Measurements from ENCODE around the gene HSPA12A. TPM values are rescaled to one million over a fixed set of nuclear protein-coding genes. Genes with fewer than 3 reads are reported as not detected.
"Not testable (repeated sequence)": the region's sequence is repeated elsewhere in the genome, so short reads cannot be mapped to it uniquely, and the experiment has no call there.

Gene HSPA12A
- total and polyA plus RNA-seq, 2 donors, result 1.7 to 4.4 TPM

GRCh38 chr10:116715839-116716377 lies 26.5 kb downstream of the HSPA12A start:
- no peak overlapping the region for H3K4me3 ChIP-seq (ENCODE audit: low read length in 2 of 2)
- H3K27me3 ChIP-seq (ENCODE audit: control insufficient read depth in 2 of 2, insufficient read depth in 1 of 2, low read length in 1 of 2), result peaks cover 24 to 60% of the 10 kb centered on the region in 2 donors
- no peaks in the 10 kb centered on the region for H3K36me3 ChIP-seq (ENCODE audit: control insufficient read depth in 2 of 2, insufficient read depth in 2 of 2, low read length in 1 of 2)
- no peak for DNase-seq (ENCODE audit: low read depth in 6 of 9, low spot score in 9 of 9)
- H3K27ac ChIP-seq (ENCODE audit: low read depth in 1 of 2, low read length in 1 of 2), result no peak overlapping the region
- H3K4me1 ChIP-seq (ENCODE audit: control insufficient read depth in 2 of 2, insufficient read depth in 2 of 2, low read length in 2 of 2), result no peaks in the 10 kb centered on the region
- 92% methylated on average over 4 of the region's 4 CpGs for WGBS
- H3K9me3 ChIP-seq (ENCODE audit: control insufficient read depth in 2 of 2, insufficient read depth in 1 of 2, low read length in 1 of 2), result no peaks in the 10 kb centered on the region

- WGBS, result 94% methylated on average over 4 of the region's 4 CpGs
- DNase-seq (ENCODE audit: low read depth in 6 of 9, low spot score in 9 of 9), result no peak
- peaks cover 19 to 55% of the 10 kb centered on the region in 2 donors for H3K27me3 ChIP-seq (ENCODE audit: control insufficient read depth in 2 of 2, insufficient read depth in 1 of 2, low read length in 1 of 2)
- no peaks in the 10 kb centered on the region for H3K36me3 ChIP-seq (ENCODE audit: control insufficient read depth in 2 of 2, insufficient read depth in 2 of 2, low read length in 1 of 2)
- H3K4me1 ChIP-seq (ENCODE audit: control insufficient read depth in 2 of 2, insufficient read depth in 2 of 2, low read length in 2 of 2), result no peaks in the 10 kb centered on the region
- no peak overlapping the region for H3K27ac ChIP-seq (ENCODE audit: low read depth in 1 of 2, low read length in 1 of 2)
- H3K4me3 ChIP-seq (ENCODE audit: low read length in 2 of 2), result no peak overlapping the region
- H3K9me3 ChIP-seq (ENCODE audit: control insufficient read depth in 2 of 2, insufficient read depth in 1 of 2, low read length in 1 of 2), result no peaks in the 10 kb centered on the region
Measured at GRCh38 chr10:116715341-116715740, 27.0 kb downstream of the HSPA12A start.

- H3K27me3 ChIP-seq (ENCODE audit: control insufficient read depth in 2 of 2, insufficient read depth in 1 of 2, low read length in 1 of 2), result peaks cover 17 to 42% of the 10 kb centered on the region in 2 donors
- no peak overlapping the region for H3K27ac ChIP-seq (ENCODE audit: low read depth in 1 of 2, low read length in 1 of 2)
- H3K4me3 ChIP-seq (ENCODE audit: low read length in 2 of 2), result no peak overlapping the region
- no peaks in the 10 kb centered on the region for H3K4me1 ChIP-seq (ENCODE audit: control insufficient read depth in 2 of 2, insufficient read depth in 2 of 2, low read length in 2 of 2)
- DNase-seq (ENCODE audit: low read depth in 6 of 9, low spot score in 9 of 9), result no peak
- H3K9me3 ChIP-seq (ENCODE audit: control insufficient read depth in 2 of 2, insufficient read depth in 1 of 2, low read length in 1 of 2), result no peaks in the 10 kb centered on the region
- WGBS, result 39% methylated on average over 1 of the region's 1 CpG
- no peaks in the 10 kb centered on the region for H3K36me3 ChIP-seq (ENCODE audit: control insufficient read depth in 2 of 2, insufficient read depth in 2 of 2, low read length in 1 of 2)
Measured at GRCh38 chr10:116713846-116714245, 28.5 kb downstream of the HSPA12A start.

- H3K4me1 ChIP-seq (ENCODE audit: control insufficient read depth in 2 of 2, insufficient read depth in 2 of 2, low read length in 2 of 2), result no peaks in the 10 kb centered on the region
- H3K27ac ChIP-seq (ENCODE audit: low read depth in 1 of 2, low read length in 1 of 2), result no peak overlapping the region
- H3K36me3 ChIP-seq (ENCODE audit: control insufficient read depth in 2 of 2, insufficient read depth in 2 of 2, low read length in 1 of 2), result no peaks in the 10 kb centered on the region
- DNase-seq (ENCODE audit: low read depth in 6 of 9, low spot score in 9 of 9), result no peak
- peaks cover 17 to 36% of the 10 kb centered on the region in 2 donors for H3K27me3 ChIP-seq (ENCODE audit: control insufficient read depth in 2 of 2, insufficient read depth in 1 of 2, low read length in 1 of 2)
- H3K9me3 ChIP-seq (ENCODE audit: control insufficient read depth in 2 of 2, insufficient read depth in 1 of 2, low read length in 1 of 2), result no peaks in the 10 kb centered on the region
- 92% methylated on average over 2 of the region's 2 CpGs for WGBS
- no peak overlapping the region for H3K4me3 ChIP-seq (ENCODE audit: low read length in 2 of 2)
Measured at GRCh38 chr10:116712989-116713543, 29.3 kb downstream of the HSPA12A start.

- no peaks in the 10 kb centered on the region for H3K4me1 ChIP-seq (ENCODE audit: control insufficient read depth in 2 of 2, insufficient read depth in 2 of 2, low read length in 2 of 2)
- no peak overlapping the region for H3K4me3 ChIP-seq (ENCODE audit: low read length in 2 of 2)
- no peak for DNase-seq (ENCODE audit: low read depth in 6 of 9, low spot score in 9 of 9)
- no peaks in the 10 kb centered on the region for H3K9me3 ChIP-seq (ENCODE audit: control insufficient read depth in 2 of 2, insufficient read depth in 1 of 2, low read length in 1 of 2)
- 90% methylated on average over 3 of the region's 3 CpGs for WGBS
- peaks cover 12 to 33% of the 10 kb centered on the region in 2 donors for H3K27me3 ChIP-seq (ENCODE audit: control insufficient read depth in 2 of 2, insufficient read depth in 1 of 2, low read length in 1 of 2)
- H3K27ac ChIP-seq (ENCODE audit: low read depth in 1 of 2, low read length in 1 of 2), result no peak overlapping the region
- no peaks in the 10 kb centered on the region for H3K36me3 ChIP-seq (ENCODE audit: control insufficient read depth in 2 of 2, insufficient read depth in 2 of 2, low read length in 1 of 2)
Measured at GRCh38 chr10:116712519-116712918, 29.8 kb downstream of the HSPA12A start.

GRCh38 chr10:116711803-116712202 lies 30.6 kb downstream of the HSPA12A start:
- DNase-seq (ENCODE audit: low read depth in 6 of 9, low spot score in 9 of 9); H3K4me1 ChIP-seq (ENCODE audit: control insufficient read depth in 2 of 2, insufficient read depth in 2 of 2, low read length in 2 of 2); H3K27ac ChIP-seq (ENCODE audit: low read depth in 1 of 2, low read length in 1 of 2); H3K36me3 ChIP-seq (ENCODE audit: control insufficient read depth in 2 of 2, insufficient read depth in 2 of 2, low read length in 1 of 2); H3K4me3 ChIP-seq (ENCODE audit: low read length in 2 of 2); H3K9me3 ChIP-seq (ENCODE audit: control insufficient read depth in 2 of 2, insufficient read depth in 1 of 2, low read length in 1 of 2): not testable (repeated sequence)
- 91% methylated on average over 10 of the region's 10 CpGs for WGBS
- H3K27me3 ChIP-seq (ENCODE audit: control insufficient read depth in 2 of 2, insufficient read depth in 1 of 2, low read length in 1 of 2), result peaks cover 12 to 29% of the 10 kb centered on the region in 2 donors

GRCh38 chr10:116710076-116710475 lies 32.3 kb downstream of the HSPA12A start:
- WGBS, result 95% methylated on average over 4 of the region's 4 CpGs

GRCh38 chr10:116708877-116709276 lies 33.5 kb downstream of the HSPA12A start:
- peaks cover 6 to 11% of the 10 kb centered on the region in 2 donors for H3K27me3 ChIP-seq (ENCODE audit: control insufficient read depth in 2 of 2, insufficient read depth in 1 of 2, low read length in 1 of 2)
- 91% methylated on average over 4 of the region's 4 CpGs for WGBS
- no peak for DNase-seq (ENCODE audit: low read depth in 6 of 9, low spot score in 9 of 9)
- no peak overlapping the region for H3K4me3 ChIP-seq (ENCODE audit: low read length in 2 of 2)
- no peak overlapping the region for H3K27ac ChIP-seq (ENCODE audit: low read depth in 1 of 2, low read length in 1 of 2)
- no peaks in the 10 kb centered on the region for H3K4me1 ChIP-seq (ENCODE audit: control insufficient read depth in 2 of 2, insufficient read depth in 2 of 2, low read length in 2 of 2)
- H3K9me3 ChIP-seq (ENCODE audit: control insufficient read depth in 2 of 2, insufficient read depth in 1 of 2, low read length in 1 of 2), result no peaks in the 10 kb centered on the region
- H3K36me3 ChIP-seq (ENCODE audit: control insufficient read depth in 2 of 2, insufficient read depth in 2 of 2, low read length in 1 of 2), result no peaks in the 10 kb centered on the region

More at GRCh38 chr10:116710076-116710475, 32.3 kb downstream of the HSPA12A start:
- Histone ChIP-seq H3K9me3 (ENCODE audit: control insufficient read depth in 2 of 2, insufficient read depth in 1 of 2, low read length in 1 of 2) (no peaks in the 10 kb centered on the region), H3K36me3 (ENCODE audit: control insufficient read depth in 2 of 2, insufficient read depth in 2 of 2, low read length in 1 of 2) (no peaks in the 10 kb centered on the region), H3K4me3 (ENCODE audit: low read length in 2 of 2) (no peak overlapping the region), H3K4me1 (ENCODE audit: control insufficient read depth in 2 of 2, insufficient read depth in 2 of 2, low read length in 2 of 2) (no peaks in the 10 kb centered on the region), H3K27me3 (ENCODE audit: control insufficient read depth in 2 of 2, insufficient read depth in 1 of 2, low read length in 1 of 2) (peaks cover 9 to 18% of the 10 kb centered on the region in 2 donors), H3K27ac (ENCODE audit: low read depth in 1 of 2, low read length in 1 of 2) (no peak overlapping the region)
- no peak for DNase-seq (ENCODE audit: low read depth in 6 of 9, low spot score in 9 of 9)

GRCh38 chr10:116708391-116708821 lies 34.0 kb downstream of the HSPA12A start:
- no peak for DNase-seq (ENCODE audit: low read depth in 6 of 9, low spot score in 9 of 9)
- no peaks in the 10 kb centered on the region for H3K9me3 ChIP-seq (ENCODE audit: control insufficient read depth in 2 of 2, insufficient read depth in 1 of 2, low read length in 1 of 2)
- no peaks in the 10 kb centered on the region for H3K4me1 ChIP-seq (ENCODE audit: control insufficient read depth in 2 of 2, insufficient read depth in 2 of 2, low read length in 2 of 2)
- no peaks in the 10 kb centered on the region for H3K36me3 ChIP-seq (ENCODE audit: control insufficient read depth in 2 of 2, insufficient read depth in 2 of 2, low read length in 1 of 2)
- no peak overlapping the region for H3K27ac ChIP-seq (ENCODE audit: low read depth in 1 of 2, low read length in 1 of 2)
- peaks cover 6 to 7% of the 10 kb centered on the region in 2 donors for H3K27me3 ChIP-seq (ENCODE audit: control insufficient read depth in 2 of 2, insufficient read depth in 1 of 2, low read length in 1 of 2)
- H3K4me3 ChIP-seq (ENCODE audit: low read length in 2 of 2), result no peak overlapping the region
- WGBS, result 89% methylated on average over 2 of the region's 2 CpGs

All from thymus (tissue), 11 donors.